SK-N-MC (cell line): Measurements from ENCODE around the gene CD300A.
"Not testable (repeated sequence)": the region's sequence is repeated elsewhere in the genome, so short reads cannot be mapped to it uniquely, and the experiment has no call there.

Experiments
- EZH2 ChIP-seq: fragments of 200-600 bp; sonication (generic); IDR thresholded peaks from one replicate; pipeline ENCODE4 v1.6.1; 2017; ENCODE audit warnings: antibody characterized with exemption
- FOXP2 ChIP-seq: optimal IDR thresholded peaks from 2 replicates; pipeline ENCODE3; 2011; ENCODE audit warnings: mild to moderate bottlenecking, moderate library complexity; ENCODE audit not compliant: insufficient read depth; ENCODE audit errors: extremely low read length, control extremely low read depth
- POLR2AphosphoS5 ChIP-seq: IDR thresholded peaks from 2 replicates; pipeline ENCODE4 v1.6.1; 2012; ENCODE audit warnings: mild to moderate bottlenecking, low read depth, low read length, borderline replicate concordance

- not testable (repeated sequence) for TF ChIP-seq EZH2, FOXP2, POLR2AphosphoS5
Measured at GRCh38 chr17:74518413-74518981, 52.1 kb downstream of the CD300A start.
